GM19351 (cell line): ENCODE data around the gene GASK1B.

Source experiments
- ATAC-seq: cut with Tn5 transposase; IDR thresholded peaks from one replicate; pipeline ENCODE4 v1.9.1; 2021; ENCODE audit warnings: mild to moderate bottlenecking, moderate library complexity; ENCODE audit not compliant: unreplicated experiment

Gene GASK1B

GRCh38 chr4:158155656-158156356 is 17.0 kb downstream of the GASK1B start:
- ATAC-seq = no peak

- no peak for ATAC-seq
Observed at GRCh38 chr4:158147151-158147550, 25.7 kb downstream of the GASK1B start.

GRCh38 chr4:158146736-158147135 is 26.1 kb downstream of the GASK1B start:
- ATAC-seq = no peak

- ATAC-seq = no peak
Observed at GRCh38 chr4:158139086-158139485, 33.7 kb downstream of the GASK1B start.

- no peak for ATAC-seq
Observed at GRCh38 chr4:158134222-158134621, 38.6 kb downstream of the GASK1B start.

- no peak for ATAC-seq
Observed at GRCh38 chr4:158133551-158133950, 39.3 kb downstream of the GASK1B start.

- no peak for ATAC-seq
Observed at GRCh38 chr4:158131027-158131426, 41.8 kb downstream of the GASK1B start.

- no peak for ATAC-seq
Observed at GRCh38 chr4:158130204-158130603, 42.6 kb downstream of the GASK1B start.

GRCh38 chr4:158129694-158130093 is 43.1 kb downstream of the GASK1B start:
- ATAC-seq = peak; percentile 92

- no peak for ATAC-seq
Observed at GRCh38 chr4:158128540-158128939, 44.3 kb downstream of the GASK1B start.

GRCh38 chr4:158125310-158125709 is 47.5 kb downstream of the GASK1B start:
- no peak for ATAC-seq
